SHP77 (cell line): ENCODE measurements around the gene ADAMTS2.

Experiments used
- DNase-seq, 2 experiments: peaks; one replicate each; lab custom pipeline; 2025; lab: John Stamatoyannopoulos, UW

ADAMTS2 gene

DNA sequence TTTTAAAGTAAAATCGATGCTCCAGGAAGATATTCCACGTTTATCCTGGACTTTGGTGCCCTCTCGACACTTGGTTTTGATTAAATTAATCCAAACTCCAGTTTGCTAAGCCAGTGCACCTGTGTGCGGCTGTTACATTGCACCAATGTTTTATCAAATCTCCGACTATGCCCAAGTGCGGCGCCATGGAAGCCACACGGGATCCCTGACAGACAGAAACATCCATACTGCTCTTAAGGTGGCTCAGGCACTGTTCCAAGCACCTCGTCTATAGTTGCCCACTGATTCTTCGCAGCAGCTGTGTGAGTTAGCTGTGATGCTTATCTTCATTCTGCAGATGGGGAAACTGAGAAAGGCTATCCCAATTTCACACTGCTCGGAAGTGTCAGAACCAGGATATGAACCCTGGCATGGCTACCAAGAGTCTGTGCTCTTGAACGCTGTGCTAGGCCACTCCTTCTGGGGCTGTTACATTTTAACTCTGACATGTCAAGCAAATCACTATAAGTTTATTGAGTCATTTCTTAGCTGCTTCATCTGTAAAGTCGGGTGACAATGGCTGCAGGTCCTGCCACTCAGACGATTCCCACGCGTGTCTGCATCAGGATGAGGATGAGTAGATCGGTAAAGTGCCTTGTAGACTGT, 113.0 kb downstream of the ADAMTS2 start:
- DNase-seq, result no peak

- DNase-seq, result no peak
Observed at GRCh38 chr5:179231309-179231708, 114.0 kb downstream of the ADAMTS2 start.

GRCh38 chr5:179230061-179230461, 115.2 kb downstream of the ADAMTS2 start:
- no peak for DNase-seq

GRCh38 chr5:179229331-179229831, 115.9 kb downstream of the ADAMTS2 start:
- DNase-seq, result no peak

DNA sequence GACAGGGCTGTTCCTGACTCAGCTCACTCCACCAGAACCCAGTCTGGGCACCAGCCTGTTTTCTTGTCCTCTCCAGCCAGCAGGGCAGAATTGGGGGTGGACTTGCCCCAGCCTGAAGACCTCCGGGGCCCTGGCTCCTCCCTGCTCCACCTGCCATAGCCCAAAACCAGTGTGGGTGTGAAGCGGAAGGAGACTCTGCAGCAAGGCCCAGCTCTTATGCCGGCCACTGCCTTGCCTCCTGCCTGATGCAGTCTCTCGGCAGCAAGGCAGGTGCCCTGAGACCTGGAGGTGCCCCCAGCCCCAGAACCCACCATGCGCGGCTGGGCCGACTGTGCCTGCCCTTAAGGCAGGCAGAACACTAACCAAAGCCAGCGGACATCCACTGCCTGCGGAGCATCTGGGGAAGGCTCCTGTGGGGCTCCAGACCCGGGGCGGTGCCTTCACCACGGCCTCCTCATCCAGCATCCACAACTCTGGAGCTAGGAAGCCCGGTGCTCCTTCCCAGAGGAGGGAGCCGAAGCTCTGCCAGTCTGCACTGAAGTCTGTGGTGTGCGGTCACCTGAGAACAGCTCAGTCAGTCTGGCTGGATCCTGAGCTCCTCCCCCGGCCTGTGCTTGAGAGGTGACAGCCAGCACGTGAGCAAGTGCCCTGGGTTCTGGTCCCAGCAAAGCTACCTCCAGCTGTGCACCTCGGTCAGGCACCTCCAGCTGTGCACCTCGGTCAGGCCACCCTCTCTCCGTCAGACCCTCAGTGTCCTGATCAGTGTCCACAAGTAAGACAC, 116.7 kb downstream of the ADAMTS2 start:
- no peak for DNase-seq

DNA sequence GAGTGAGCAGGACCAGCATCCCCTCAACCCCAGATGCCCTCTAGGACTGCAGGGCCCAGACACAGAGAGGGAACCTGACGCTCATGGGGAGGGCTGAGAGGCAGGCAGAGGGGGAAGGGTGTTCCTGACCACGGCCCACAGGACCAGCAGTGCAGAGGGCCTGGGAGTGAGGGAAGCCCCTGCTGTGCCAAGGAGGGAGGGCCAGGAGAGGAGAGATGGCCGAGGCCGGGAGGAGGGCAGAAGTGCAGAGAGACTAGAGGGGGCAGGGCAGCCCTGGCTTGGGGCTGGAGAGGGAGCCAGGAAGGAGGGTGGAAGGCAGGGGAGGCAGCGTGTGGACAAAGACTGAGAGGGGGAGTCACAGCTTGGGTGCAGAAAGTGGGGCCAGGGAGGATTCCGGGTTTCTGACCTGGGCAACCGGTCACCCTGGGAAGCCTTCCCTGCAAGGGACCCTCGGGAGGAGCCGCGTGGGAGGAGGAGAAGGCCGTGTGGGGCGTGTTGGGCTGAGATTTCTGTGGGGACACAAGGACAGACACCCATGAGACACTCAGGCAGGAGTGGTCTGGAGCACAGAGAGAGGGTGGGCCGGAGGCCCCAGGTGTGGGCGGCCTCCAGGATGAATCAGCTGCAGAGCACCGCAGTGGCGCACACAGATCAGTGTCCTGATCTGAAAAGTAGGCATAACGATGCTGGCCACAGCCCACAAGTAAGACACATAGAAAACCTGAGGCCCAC, 117.5 kb downstream of the ADAMTS2 start:
- no peak for DNase-seq

GRCh38 chr5:179227229-179227579, 118.1 kb downstream of the ADAMTS2 start:
- DNase-seq, result no peak

GRCh38 chr5:179226696-179227095, 118.6 kb downstream of the ADAMTS2 start:
- DNase-seq, result no peak

GRCh38 chr5:179225387-179225786, 119.9 kb downstream of the ADAMTS2 start:
- no peak for DNase-seq

GRCh38 chr5:179224741-179225140, 120.5 kb downstream of the ADAMTS2 start:
- no peak for DNase-seq

DNA sequence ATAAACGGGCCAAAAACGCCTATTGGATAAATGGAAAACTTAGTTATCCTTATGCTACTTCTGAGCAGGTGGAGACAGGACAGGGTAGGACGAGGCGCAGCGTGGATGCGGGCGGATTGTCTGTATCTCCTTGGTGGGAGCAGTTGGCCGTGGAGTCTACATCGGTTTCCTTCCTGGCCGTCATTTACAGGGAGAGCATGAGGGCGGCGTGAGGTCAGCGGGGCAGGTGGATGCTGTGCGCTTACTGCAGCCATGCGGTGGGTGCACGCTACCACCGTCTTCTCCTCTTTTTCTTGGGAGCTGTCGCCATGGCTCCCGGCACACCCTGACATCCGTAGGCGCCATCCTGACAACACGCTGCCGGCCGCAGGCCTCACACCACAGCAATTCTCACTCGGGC, 121.3 kb downstream of the ADAMTS2 start:
- DNase-seq, result no peak

- no peak for DNase-seq
Observed at GRCh38 chr5:179223528-179223927, 121.7 kb downstream of the ADAMTS2 start.

DNA sequence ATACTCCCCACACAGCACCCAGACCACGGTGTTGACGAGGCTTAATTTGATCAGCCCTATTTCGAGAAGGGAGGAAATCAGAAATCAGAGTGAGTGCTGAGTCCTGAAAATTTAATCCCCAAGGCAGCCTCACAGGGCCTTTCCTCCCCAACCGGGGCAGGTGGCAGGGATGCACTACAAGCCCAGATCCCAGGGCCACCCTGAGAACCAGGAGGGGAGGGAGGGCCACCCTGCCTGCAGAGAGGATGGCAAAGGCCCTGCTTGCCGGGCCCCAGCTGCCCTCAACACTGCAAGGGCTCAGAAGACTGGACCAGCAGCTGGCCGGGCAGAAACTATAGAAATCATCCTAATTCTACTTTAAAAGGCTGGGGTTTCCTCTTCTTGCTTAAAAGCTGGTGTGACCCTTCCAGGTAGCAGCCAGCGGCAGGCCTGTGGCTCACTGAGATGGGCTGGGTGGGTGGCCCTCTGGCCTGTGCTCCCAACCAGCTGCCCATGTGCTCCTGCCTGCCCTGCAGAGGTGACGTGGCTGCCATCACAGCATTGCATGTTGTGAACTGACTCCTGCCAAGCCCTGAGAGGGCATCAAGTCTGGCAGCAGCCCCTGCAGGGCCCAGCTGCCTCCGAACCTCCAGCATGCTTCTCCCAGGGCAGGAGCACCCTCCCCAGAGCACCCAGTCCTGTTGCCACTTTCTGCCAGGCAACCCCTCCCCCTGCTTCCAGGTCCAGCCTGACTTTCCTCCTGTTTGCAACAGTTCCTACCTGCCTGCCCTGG, 122.8 kb downstream of the ADAMTS2 start:
- no peak for DNase-seq

DNA sequence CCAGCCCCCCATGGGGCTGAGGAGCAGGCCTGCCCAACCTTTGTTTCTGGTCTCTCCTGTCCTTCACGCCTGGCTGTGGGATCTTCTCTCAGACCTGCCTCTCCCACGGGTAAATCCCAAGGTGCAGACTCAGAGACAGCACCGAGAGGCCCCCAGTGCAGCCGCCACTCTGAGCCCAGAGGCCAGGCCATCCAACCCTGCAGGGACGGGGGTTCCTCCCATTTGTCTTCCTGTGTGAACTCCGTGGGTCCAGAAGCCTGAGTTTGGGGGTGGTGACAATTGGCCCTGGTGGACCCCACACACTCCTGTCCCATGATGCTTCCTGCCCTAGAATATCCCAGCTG, 123.4 kb downstream of the ADAMTS2 start:
- DNase-seq, result no peak

DNA sequence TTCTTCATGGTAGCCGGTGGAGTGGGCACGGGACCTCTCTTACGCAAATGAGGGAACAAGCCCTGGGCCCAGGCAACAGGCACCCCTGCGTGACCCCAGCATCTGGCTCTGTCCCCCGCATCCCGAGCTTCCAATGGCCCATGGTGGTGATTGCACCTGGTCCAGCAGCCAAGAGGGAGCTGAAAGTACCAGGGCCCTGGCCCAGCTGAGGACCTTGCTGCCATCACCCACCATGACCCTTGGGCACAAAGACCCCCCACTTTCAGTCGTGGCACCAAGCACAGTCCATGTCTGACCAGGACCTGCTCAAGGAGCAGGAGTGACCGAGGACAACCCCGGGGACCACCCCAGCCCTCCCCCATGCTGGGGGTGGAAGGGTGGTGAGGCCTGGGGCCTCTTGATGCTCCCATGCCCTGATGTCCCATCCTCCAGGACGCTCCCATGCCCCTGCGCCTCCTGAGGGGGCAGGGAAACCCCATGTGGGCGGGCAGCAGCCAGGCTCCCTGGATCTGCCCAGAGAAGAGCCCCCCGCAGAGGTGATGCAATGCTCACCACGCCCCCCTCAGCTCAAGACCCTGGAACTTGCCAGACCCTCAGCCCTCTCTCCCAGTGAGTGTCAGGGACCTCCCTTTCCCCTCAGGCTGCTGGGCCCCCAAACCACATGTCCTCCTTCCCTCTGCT, 123.9 kb downstream of the ADAMTS2 start:
- no peak for DNase-seq

- DNase-seq, result no peak
Observed at GRCh38 chr5:179220716-179221115, 124.5 kb downstream of the ADAMTS2 start.

DNA sequence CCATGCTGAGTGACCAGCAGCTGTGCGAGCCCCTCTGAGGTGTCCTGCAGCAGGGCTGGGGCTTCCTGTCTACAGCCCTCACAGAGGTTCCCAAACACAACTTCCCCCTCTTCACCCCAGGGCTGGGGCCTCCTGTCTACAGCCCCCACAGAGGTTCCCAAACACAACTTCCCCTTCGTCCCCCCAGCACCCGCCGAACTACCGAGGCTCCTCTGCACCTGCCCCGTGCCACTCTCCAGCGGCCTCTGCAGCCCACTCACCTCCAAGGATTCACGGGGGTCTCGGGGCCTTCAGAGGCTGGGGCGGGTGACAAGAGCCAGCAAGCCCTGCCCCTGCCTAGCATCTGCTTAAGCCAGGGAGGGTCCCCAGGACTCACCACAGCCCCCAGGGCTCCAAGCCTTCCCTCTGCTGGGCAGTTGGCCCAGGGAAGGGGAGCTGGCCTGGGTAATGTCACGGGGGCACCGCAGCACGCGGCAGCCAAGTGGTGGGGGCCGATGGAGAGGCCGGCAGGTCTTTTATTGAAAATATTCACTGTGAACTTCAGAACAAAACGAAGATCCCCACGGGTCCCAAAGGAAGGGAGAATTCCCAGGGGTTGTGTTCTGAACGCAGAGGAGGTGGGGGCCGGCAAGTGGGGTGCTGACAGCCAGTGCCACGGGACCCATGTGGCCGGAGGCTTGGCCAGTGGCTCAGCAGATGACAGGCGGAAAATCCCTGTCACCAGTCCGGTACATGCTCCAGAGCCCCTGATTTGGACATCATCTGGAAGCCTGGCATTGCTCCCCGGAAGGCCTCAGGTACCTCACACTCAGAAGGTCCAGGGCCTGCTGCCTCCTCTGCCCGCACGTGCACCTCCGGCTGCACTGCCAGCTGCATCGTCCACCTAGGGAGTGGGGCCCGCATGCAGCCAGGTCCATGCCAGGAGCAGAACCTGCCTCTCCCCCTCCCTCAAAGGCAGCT, 125.3 kb downstream of the ADAMTS2 start:
- no peak for DNase-seq

GRCh38 chr5:179218943-179219330, 126.3 kb downstream of the ADAMTS2 start:
- DNase-seq, result no peak

GRCh38 chr5:179217956-179218942, 127.0 kb downstream of the ADAMTS2 start:
- DNase-seq, result no peak
